HG02870 (cell line): Measurements from ENCODE around the gene BRF1.

Source experiments
- ATAC-seq: cut with Tn5 transposase; IDR thresholded peaks from one replicate; pipeline ENCODE4 v1.9.1; 2021; ENCODE audit warnings: mild to moderate bottlenecking, moderate library complexity; ENCODE audit not compliant: unreplicated experiment

The BRF1 gene

DNA sequence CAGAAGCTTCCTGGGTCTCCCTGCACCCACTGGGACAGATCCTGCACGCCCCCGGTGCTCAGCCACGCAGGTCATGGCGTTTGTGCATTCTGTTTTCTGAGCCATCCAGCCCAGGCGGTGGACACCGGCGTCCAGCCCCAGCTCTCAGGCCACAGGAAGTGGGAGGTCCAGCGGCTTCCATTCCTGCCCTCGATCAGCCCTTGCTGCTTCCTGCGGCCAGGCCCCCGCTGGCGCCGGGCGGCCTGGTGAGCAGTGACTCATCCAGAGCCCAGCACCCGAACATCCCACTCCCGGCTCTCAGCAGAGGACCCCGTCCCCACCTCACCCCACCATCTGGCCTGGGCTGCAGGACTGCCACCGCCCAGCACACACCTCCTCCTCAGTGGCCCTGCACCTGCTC, 101.7 kb downstream of the BRF1 start:
- ATAC-seq, result no peak

DNA sequence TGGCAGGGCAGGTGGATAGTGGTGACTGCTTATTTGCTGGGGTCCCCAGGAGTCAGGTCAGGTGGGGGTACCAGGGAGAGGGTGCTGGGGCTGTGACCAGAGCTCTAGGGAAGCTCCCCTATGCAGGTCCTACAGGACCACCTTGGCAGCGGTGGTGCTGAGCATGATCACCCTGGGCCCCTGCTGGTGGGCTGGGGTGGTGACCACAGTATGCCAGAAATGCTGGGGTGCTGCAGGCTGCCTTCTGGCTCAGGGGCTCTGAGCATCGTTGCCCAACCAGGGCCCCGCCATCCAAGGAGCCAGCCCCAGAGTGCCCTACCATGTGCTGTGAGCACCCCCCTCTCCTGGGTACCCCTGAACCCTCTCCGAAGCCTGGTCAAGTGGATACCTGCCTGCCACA, 102.2 kb downstream of the BRF1 start:
- no peak for ATAC-seq

DNA sequence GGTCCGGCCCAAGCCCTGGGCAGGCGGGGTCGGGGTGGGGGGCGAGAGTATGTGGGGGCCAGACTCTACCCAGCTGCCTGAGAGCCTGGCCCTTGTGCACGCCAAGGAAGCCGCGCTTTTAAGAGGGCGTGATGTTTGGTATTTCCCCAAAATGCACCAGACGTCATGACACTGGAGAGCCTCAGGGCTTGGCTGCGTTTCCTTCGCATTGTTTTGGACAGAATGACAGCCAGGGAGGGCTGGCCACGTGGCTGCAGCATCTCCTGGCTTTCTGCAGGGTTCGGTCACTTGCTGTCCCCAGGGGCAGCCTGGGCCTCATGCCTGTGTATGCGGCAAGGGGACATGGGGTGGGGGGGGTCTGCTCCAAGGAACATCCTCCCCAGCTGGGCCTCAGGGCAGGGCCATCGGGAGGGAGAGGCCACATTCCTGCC, 103.6 kb downstream of the BRF1 start:
- ATAC-seq, result no peak

DNA sequence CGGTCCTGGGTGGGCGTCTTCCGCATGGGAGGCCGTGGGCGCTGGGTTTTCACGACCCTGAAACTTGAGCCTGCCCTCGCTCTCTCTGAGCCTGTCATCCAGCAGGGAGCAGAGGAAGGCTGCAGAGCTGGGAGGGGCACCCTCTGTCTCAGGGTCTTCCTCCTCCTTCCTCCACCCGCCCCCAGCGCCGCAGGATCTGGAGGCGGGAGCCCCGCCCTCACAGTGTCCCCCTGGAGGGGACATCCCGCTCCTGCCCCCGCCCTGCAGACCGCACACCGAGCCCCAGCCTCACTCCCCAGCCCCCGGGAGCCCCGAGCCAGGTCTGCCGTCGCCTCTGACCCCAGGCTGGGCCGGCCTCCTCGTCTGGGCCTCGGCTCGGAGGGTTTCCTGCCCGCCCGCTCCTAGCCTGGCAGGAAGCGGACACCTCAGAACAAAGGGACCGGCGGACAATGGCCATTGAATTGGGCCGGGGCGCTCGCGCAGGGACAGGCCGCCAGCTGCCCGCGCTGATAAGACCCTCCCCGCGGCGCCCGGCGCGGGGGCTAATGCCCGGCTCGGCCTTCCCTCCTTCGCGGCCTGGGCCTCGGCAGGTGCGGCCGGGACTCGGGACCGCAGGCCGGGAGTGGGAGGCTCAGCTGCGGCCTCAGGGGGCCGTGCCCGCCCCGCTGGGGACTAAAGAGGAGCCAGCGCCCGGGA, 104.4 kb downstream of the BRF1 start:
- no peak for ATAC-seq

DNA sequence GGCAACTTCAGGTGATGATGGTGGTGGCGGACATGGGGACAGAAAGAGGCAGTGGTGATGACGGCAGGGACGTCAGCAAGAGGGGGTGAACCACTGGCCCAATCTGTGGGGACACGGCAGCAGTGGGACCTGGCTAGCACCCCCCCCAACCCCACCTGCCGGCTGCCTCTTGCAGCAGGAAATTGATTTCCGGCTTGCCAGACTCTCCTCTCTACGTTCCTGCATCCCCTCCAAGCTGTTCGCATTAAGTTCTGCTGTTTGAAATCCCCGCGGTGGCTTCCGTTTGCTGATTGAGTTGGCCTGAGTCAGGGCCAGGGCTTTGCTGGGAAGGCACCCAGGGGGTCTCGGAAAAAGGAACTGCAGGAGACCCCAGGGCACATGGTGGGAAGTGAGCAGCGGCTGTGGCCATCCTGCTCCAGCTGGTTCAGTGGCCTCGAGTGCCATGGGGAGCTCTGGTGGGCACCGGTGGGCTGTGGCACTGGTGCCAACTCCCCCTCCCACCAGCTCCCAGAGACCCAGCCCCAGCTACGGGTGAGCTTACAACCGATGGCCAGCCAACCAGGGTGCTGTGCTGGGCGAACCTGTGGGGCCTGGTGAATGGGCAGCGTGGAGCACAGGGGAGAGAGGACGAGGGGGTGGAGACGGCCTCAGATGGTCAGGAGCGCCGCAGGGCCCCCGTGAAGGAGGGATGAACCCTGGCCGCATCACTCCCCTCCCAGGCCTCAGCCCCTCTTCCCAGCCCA, 105.1 kb downstream of the BRF1 start:
- ATAC-seq, result no peak

DNA sequence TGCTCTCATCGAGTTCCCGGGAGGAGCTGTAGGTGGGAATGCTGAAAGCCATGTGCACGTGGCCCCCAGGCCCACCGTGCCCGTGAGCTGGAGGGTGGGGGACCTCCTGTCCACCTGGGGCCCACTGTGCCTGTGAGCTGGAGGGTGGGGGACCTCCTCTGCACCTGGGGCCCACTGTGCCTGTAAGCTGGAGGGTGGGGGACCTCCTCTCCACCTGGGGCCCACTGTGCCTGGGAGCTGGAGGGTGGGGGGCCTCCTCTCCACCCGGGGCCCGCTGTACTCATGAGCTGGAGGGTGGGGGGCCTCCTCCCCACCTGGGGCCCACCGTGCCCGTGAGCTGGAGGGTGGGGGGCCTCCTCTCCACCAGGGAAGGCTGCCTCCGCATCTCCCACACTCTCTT, 105.8 kb downstream of the BRF1 start:
- no peak for ATAC-seq

DNA sequence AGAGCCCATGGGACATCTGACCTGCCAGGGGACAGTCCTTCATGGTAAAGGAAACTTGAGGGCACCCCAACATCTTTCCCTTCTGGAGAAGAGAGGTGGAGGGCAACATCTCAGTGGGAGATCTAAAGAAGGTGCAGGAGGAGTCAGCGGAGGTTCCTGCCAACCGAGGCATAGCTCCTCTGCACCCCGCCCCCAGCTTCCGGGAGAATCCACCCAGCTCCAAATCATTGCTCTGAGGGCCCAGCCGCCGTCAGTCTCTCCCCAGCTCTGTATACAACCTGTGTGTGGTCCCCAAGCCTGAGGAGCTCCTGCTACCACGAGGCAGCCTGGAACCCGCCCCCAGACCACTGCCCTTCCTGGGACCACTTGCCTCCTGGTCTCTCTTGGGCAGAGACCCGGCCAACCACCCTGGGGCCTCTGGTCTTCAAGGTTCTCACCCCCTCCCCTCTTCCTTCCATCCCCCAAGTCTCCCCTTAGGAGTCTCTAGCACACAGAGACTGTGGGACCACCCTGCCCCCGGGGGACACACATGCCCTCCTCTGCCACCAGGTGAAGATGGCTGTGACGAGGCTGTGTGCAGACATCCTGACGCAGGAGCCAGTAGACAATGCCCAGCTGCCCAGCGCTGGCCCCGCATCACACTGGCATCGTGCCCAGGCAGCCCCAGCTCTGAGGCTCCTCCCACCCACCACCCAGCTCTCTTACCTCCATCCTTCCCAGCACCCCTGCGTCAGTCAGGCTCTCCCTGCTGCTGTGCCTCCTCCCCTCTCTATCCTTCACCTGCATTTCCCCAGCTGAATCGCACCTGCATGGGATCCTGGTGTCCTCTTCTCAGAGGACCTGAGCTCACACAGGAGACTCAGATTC, 106.7 kb downstream of the BRF1 start:
- ATAC-seq, result no peak

DNA sequence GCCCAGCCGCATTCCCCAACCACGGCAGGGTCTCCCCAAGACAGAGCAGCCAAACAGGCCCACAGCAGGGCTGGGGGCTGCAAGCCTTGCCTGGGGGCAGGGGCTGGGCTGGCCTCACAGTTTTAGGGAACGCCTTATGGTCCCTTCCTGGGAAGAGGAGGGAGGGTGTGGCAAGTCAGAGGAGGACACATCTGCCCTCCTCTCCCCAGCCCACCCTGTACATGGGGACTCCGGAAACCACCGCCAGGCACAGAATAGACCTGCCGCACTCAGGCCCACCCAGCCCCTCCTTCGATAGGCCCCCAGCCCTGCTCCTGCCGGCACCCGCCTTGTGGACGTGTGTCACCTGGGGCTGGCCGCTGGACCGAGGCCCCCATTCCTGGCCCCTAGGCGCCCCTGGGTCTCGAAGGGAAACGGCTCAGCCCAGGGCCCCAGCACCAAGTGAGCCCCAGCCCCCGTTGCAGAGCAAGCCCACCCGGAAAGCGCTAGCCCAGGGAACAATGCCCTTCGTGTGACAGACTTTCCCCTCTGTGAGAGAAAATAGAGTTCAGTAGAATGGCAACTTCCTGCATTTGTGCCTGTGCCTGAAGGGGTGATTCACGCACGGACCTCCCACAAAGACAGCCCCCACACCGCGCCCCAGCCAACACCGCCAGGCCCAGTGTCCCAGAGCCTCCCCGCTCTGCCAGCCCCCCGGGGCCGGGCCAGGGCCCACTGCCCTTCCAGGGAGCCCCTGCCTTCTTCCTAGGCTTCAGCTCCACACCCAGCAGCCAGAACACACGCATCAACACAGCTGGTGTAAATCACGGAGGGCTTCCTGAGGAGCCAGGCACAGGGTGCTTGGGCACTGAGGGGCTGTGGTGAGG, 107.7 kb downstream of the BRF1 start:
- no peak for ATAC-seq

DNA sequence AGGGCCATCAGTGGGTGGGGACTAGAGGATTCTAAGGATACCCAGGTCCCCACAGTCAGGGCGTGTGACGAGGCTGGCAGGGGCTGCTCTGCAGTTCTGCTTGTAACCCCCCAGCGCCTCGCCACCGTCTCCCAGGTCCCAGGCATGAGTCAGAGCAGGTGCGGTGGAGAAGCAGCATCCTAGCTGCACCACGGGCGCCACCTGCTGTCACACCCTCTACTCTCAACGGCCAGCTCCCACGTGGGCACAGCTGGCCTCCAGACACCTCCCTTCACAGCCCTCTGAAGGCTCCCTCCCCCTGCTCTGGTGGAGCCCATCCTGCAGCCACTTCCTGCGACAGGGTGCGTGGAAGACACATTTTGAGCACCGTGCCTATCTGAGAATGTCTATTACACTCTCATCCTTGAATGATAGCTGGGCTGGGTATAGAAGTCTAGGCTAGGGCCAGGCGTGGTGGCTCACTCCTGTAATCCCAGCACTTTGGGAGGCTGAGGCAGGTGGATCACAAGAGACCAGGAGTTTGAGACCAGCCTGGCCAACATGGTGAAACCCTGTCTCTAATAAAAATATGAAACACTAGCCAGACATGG, 112.8 kb downstream of the BRF1 start:
- no peak for ATAC-seq

DNA sequence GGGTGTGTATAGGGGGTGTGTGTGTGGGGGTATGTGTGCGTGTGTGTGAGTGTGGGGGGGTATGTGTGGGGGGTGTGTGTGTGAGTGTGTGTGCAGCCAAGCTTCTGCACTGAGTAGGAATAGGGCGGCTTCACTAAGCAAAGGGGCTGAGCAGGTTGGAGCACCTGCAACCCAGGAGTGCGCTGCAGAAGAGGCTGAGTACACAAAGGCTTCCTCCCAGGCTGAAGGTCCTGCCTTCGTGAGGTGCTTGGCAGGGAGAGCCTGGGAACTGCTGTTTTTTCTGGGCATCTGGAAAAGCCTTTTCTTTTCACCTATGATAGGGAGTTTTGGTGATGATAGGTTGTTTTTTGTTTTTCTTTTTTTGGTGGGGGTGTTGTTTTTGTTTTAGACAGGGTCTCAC, 113.7 kb downstream of the BRF1 start:
- no peak for ATAC-seq

DNA sequence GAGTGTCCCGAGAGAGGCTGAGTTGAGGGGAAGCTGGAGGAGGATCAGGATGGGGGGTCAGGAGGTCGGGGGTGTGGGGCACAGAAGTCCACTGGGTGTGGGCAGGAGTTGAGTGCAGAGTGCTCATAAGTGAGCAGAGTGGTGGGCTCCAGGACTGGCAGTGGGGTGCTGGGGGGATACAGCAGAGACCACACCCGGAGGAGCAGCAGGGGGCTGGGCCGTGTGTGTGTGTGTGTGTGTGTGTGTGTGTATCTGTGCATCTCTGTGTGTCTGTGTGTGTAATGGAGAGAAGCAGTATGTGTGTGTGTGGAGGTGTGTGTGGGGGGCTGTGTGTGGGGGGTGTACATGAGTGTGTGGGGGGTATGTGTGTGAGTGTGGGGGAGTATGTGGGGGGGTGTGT, 114.8 kb downstream of the BRF1 start:
- ATAC-seq, result no peak

DNA sequence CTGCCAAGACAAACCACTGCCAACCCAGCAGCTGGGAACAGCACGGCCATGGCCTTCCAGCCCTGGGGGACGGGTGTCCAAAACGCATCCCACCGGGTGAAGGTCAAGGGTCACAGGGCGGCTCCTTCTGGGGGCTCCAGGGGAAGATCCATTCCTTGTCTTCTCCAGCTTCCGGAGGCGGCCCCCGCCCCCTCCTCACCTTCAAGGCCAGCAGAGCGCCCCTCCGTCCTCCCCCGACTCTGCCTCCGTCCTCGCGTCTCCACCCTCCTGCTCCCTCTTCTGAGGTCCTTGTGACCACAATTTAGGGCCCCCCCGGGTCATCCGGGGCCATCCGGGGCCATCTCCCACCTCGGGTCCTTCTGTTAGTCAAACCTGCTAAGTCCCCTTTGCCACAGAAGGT, 115.8 kb downstream of the BRF1 start:
- ATAC-seq, result no peak

DNA sequence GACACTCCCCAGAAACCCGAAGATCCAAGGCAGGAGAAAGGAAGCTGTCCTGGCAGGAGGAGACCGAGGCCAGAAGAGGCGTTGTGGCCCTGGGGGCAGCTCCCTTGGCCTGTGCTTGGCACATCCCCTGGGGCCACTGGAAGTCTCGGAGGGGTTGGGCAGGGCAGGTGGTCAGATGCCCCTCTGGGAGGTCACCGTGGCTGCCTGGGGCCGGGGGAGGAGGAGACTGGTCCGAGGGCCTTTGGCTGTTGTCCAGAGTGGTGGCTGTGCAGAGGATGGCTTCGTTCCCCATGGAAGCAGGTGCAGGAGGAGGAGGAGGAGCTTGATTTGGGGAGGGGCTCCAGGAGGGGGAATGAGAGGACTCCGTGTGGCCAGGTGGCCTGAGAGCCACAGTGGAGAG, 116.3 kb downstream of the BRF1 start:
- ATAC-seq, result no peak

DNA sequence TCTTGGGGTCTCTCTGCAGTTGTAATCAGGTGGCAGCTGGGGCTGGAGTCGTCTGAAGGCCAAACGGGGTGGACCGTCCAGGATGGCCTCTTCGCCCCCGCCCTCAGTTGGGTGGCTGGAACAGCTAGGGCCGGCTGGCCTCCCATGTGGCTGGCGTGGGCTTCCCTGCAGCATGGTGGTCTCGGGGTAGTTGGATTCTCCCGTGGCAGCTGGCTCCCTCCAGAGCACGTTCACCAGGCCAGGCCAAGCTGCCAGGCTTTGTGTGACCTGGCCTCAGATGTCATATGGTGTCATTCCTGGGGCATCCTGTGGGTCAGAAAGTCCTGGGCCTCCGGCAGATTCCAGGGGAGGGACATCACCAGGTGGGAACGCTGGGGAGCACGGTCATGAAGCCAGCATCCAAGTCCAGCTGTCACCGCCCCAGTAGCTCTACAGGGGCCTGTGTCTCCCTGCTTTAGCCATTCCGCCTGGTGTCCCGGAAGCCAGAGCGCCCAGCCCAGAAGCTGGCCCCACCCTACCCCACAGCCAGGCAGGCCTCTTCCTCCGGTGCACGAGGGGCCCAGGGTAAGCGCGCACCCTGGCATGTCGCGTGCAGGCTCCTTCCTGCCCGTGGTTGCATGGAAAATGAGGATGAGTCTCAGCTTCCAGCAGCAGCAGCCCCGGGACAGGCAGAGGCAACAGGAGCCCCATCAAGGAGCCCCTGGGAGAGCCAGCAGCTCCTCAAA, 118.3 kb downstream of the BRF1 start:
- ATAC-seq, result no peak

DNA sequence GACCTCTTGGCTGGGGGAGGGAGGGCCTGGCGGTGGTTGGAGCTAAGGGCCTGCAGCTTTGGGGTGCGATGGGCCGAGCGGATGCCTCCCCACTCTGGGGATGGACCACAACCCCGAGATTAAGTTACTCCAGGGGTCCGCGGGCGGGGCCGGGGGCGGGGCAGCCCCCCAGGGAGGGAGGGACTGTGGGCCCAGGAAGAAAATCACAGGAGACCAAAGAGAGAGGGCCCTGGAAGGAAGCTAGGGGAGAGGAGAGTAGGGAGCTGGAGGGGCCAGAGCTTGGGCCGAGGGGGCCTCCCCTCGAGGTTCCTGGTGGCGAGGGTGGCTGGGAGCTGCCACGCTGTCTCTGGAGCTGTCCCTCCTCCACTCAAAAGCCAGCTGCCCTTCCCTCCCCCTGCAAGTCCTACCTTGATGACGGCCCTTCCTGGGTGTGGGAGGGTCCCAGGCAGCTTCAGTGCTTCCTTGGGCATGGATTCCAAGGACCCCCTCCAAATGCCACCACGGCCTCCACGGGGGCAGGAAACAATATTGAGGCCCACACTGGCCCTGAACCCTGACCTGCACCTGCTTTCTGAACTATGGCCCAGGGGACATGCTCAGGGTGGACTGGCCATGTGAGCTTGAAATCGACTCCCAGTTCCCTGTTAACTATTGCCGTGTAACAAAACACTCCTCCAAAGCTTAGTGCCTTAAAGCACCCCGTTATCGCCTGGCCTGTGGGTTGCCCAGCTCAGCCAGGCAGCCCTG, 119.1 kb downstream of the BRF1 start:
- no peak for ATAC-seq

DNA sequence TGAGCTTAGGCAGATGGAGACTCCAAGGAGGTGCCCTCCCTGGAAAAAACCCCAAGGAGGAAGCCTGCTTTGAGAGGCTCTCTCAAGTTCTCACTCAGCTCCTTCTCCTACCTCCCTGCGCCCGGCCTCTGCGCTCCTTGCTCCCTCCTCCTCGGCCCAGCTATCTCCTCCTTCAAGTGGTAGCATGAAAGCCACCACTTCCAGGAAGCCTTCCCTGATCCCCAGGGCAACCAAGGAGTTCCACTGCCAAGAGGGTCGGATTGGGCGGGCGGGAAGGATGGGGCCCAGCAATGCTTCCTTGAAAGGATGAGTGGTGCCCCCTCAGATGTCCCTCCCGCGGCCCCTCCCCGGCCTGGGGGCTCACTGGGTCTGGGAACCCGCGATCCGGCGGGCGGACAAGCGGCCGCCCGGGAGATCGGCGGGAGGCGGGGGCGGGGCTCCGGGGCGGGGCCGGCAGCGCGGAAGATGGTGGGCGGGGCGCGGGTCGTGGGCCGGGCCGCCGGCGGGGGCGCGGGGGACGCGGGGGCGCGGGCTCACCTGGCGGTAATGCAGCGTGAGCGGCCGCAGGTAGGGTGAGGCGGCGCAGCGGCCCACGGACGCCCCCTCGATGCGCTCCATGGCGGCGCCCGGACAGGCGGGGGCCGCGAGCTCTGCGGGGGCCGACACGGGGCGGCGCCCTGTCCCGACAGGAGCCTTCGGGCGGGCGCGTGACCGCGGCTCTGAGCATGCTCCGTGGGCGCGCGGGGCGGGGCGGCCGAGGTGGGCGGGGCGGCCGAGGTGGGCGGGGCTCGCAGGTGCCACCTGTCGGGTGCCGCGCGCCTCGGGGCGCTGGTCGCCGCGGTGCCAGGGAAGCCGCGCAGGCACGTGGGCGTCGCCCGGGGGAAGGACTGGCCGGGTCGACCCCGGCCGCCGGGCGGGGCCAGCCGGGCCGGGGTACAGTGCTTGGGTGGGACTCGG, 119.9 kb downstream of the BRF1 start, which contains the start of gene NUDT14:
Gene NUDT14, minus strand, starts transcription at position 721 of the 957 bp plus-strand sequence. Its CDS starts 103 bp downstream, at position 618.
- ATAC-seq, result no peak

DNA sequence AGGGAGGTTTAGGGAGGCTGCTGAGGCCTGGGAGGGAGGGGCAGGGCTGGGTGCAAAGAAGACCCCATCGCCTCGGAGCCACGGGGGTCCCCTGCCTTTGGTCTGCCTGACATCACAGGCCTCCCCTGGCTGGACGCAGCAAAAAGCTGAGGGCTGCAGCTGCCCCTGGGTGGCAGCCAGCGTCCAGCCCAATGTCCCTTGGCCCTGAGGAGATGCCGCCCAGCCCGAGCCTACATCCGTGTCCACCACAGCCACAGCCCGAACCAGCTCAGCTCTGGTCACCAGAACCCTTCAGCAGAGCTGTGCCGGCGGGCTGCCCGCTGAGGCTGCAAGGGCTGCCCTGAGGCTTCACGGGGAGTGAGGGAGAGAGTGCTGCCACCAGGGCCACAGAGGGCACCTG, 121.6 kb downstream of the BRF1 start:
- no peak for ATAC-seq

DNA sequence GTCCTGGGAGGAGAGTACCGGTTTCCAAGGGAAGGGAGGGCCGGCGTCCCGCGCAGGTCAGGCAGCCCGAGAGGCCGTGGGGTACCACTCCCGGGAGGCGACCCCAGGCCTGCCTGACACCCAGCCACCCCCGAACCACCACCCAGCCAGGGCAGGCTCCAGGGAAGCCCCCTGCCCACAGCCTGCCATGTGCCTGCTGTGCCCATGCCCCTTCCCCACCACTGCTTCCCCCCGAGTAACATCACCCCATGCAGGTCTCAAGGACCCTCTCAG, 122.0 kb downstream of the BRF1 start:
- no peak for ATAC-seq
